Stomach smooth muscle (tissue), 2 donors: ENCODE results near the gene LRRC74A.
A peak's percentile ranks its signal among the peaks of the same experiment; 100 is the strongest.

Experiments used
- H3K27ac ChIP-seq: one replicate; pipeline ENCODE4 v1.7.0; 2013; ENCODE audit warnings: mild to moderate bottlenecking, low read length, inconsistent platforms
- H3K27me3 ChIP-seq, 2 donors: one replicate each; pipeline ENCODE4 v1.7.0; 2013; ENCODE audit warnings: low read length in 2 of 2; ENCODE audit not compliant: insufficient read depth in 2 of 2, control insufficient read depth in 1 of 2
- H3K36me3 ChIP-seq, 2 donors: one replicate each; pipeline ENCODE4 v1.7.0; 2013; ENCODE audit warnings: low read length in 2 of 2; ENCODE audit not compliant: control insufficient read depth in 2 of 2, insufficient read depth in 2 of 2
- H3K4me1 ChIP-seq: one replicate; pipeline ENCODE4 v1.7.0; 2013; ENCODE audit warnings: low read length; ENCODE audit not compliant: control insufficient read depth, insufficient read depth
- H3K4me3 ChIP-seq, 2 donors: one replicate each; pipeline ENCODE4 v1.7.0; 2013; ENCODE audit warnings: low read length in 2 of 2
- H3K9ac ChIP-seq, 2 donors: one replicate each; pipeline ENCODE4 v1.7.0; 2013; ENCODE audit warnings: low read length in 2 of 2, mild to moderate bottlenecking in 1 of 2
- H3K9me3 ChIP-seq, 2 donors: one replicate each; pipeline ENCODE4 v1.7.0; 2013; ENCODE audit warnings: low read length in 2 of 2; ENCODE audit not compliant: control insufficient read depth in 2 of 2
- donor health status: healthy.
- donor health status: Pancreatic carcinoma.

The LRRC74A gene

GRCh38 chr14:76808990-76809389 is 17.2 kb upstream of the LRRC74A start:
- no peaks in the 10 kb centered on the region for H3K9me3 ChIP-seq
- no peak overlapping the region for H3K4me3 ChIP-seq
- H3K4me1 ChIP-seq: peaks cover 12% of the 10 kb centered on the region
- H3K36me3 ChIP-seq: peaks cover 34 to 35% of the 10 kb centered on the region in 2 donors
- no peak overlapping the region for H3K9ac ChIP-seq
- no peak overlapping the region for H3K27ac ChIP-seq
- H3K27me3 ChIP-seq: no peaks in the 10 kb centered on the region

DNA sequence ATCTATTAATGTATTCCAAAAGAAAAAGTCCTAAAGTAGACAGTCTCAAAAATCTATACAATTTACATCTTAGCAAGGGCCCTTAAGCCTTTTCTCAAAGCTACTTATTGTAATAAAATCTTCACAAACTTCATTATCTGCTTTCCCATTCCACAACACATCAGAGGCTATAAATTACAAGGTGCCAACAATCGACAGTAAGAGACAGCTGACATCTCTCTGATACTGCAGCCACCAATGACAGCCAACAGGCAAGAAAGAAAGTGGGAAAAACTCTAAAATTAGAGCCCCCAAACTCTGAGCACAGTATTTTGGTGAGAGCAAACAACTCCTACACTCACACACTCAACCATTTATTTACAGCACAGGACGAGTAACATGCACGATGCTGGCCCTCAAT is 15.7 kb upstream of the LRRC74A start:
- H3K4me3 ChIP-seq: peak overlapping the region in 1 of 2 donors; percentile 61
- no peak overlapping the region for H3K27ac ChIP-seq
- H3K27me3 ChIP-seq: no peaks in the 10 kb centered on the region

DNA sequence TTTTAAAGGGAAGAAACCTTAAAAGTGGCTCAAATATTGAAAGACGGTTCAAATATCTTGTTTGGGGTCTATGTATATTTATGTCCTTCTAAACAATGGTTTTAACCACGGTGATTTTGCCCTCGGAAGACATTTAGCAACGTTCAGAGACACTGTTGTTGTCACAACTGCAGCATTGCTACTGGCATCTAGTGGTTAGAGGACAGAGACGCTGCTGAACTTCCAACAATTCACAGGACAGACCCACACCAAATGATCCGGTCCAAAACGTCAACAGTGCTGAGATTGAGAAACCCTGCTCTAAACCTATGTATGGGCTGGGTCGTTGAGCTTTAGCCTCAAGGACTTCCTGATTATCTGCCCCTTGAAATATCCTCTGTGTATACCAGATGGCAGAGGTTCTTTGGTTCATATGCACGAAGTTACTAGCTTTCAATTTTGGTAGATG is 15.2 kb upstream of the LRRC74A start:
- H3K4me1 ChIP-seq: peaks cover 12% of the 10 kb centered on the region
- peak overlapping the region in 1 of 2 donors; percentile 61 for H3K4me3 ChIP-seq
- H3K27ac ChIP-seq: peak overlapping the region; percentile 11
- peaks cover 22 to 26% of the 10 kb centered on the region in 2 donors for H3K36me3 ChIP-seq
- H3K9me3 ChIP-seq: no peaks in the 10 kb centered on the region
- no peak overlapping the region for H3K9ac ChIP-seq
- no peaks in the 10 kb centered on the region for H3K27me3 ChIP-seq

More for the DNA sequence above, 15.7 kb upstream of the LRRC74A start:
- H3K9ac ChIP-seq: no peak overlapping the region
- peaks cover 12% of the 10 kb centered on the region for H3K4me1 ChIP-seq
- H3K9me3 ChIP-seq: no peaks in the 10 kb centered on the region
- peaks cover 24 to 26% of the 10 kb centered on the region in 2 donors for H3K36me3 ChIP-seq

GRCh38 chr14:76811561-76811960 is 14.6 kb upstream of the LRRC74A start:
- Histone ChIP-seq H3K27me3 (peaks cover 0 to 2% of the 10 kb centered on the region in 2 donors), H3K27ac (no peak overlapping the region), H3K9ac (peak overlapping the region; percentile 61 to 76), H3K4me3 (peak overlapping the region; percentile 66 to 84), H3K4me1 (peaks cover 12% of the 10 kb centered on the region), H3K36me3 (peaks cover 17 to 21% of the 10 kb centered on the region in 2 donors), H3K9me3 (no peaks in the 10 kb centered on the region)

DNA sequence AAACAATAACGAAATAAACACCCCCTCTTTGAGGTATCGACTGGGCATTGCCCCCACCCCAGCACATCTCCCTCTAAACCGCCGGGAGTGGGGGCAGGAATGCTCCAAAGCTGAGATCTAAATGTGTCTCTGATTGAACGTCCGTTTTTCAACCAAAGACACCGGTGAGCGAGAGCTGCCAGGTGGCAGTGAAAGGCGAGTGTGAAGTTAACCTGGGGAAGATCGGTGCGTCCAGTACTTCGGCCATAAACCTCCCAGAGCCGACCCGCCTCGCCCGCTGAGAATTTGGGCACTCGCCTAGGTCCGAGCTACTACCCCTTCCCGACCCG is 14.2 kb upstream of the LRRC74A start:
- H3K4me3 ChIP-seq: peak overlapping the region; percentile 66 to 84
- peaks cover 12 to 16% of the 10 kb centered on the region in 2 donors for H3K36me3 ChIP-seq
- peak overlapping the region; percentile 37 for H3K27ac ChIP-seq
- no peaks in the 10 kb centered on the region for H3K9me3 ChIP-seq
- H3K27me3 ChIP-seq: peaks cover 0 to 2% of the 10 kb centered on the region in 2 donors
- peaks cover 12% of the 10 kb centered on the region for H3K4me1 ChIP-seq
- peak overlapping the region; percentile 61 to 76 for H3K9ac ChIP-seq

DNA sequence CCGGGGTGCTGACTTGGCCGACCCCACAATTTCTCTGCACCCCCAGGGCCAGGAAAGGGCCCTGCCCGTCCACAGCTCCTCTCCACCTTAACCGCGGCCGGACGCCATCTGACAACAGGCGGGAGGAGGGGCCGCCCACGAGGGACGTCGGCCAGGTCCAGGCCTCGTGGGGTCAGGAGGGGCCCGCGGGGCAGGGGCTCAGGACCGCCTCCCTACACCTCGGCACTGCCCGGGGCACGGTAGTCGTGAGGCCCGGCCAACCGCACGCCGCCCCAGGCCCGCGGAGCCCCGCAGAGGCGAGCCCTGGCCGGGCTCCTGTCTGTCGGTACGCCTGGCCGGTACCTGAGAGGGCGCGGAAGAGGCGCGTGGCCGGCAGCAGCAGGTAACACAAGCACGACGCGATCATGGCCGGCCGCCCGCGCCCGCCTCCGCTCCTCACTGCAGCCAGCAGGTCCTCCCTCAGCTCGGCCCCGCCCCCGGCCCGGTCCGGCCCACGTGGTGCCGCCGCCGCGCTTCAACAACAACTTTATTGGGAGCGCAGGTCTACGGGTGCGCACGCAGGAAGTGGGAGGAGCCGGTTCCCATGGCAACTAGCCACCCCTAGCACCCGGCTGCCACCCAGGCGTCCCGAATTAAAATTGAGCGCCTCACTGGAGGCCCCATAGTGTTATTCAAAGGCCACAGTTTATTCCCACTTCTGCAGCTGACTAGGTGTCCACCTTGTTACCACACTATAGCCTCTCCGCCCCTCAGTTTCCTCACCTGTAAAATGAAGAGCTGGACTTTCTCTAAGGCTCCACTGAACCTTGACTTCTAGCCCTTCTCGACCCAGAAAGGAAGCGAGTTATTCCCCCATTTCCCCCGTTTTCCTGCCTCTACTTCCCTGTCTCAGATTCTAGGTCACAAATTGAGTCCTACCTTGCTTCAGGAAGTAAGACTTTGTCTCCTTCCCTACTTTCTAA is 13.5 kb upstream of the LRRC74A start, which contains the start of gene ANGEL1:
Gene ANGEL1, minus strand, starts transcription at position 461 of the 962 bp plus-strand sequence. Its CDS starts 55 bp downstream, at position 406.
- H3K4me3 ChIP-seq: peak within 1 kb of the TSS; percentile 66 to 84
- peaks cover 12% of the 10 kb centered on the region for H3K4me1 ChIP-seq
- peak within 1 kb of the TSS; percentile 37 for H3K27ac ChIP-seq
- no peaks in the 10 kb centered on the region for H3K9me3 ChIP-seq
- peak within 1 kb of the TSS; percentile 61 to 76 for H3K9ac ChIP-seq
- H3K27me3 ChIP-seq: peaks cover 0 to 2% of the 10 kb centered on the region in 2 donors
- H3K36me3 ChIP-seq: peaks cover 7 to 10% of the 10 kb centered on the region in 2 donors

DNA sequence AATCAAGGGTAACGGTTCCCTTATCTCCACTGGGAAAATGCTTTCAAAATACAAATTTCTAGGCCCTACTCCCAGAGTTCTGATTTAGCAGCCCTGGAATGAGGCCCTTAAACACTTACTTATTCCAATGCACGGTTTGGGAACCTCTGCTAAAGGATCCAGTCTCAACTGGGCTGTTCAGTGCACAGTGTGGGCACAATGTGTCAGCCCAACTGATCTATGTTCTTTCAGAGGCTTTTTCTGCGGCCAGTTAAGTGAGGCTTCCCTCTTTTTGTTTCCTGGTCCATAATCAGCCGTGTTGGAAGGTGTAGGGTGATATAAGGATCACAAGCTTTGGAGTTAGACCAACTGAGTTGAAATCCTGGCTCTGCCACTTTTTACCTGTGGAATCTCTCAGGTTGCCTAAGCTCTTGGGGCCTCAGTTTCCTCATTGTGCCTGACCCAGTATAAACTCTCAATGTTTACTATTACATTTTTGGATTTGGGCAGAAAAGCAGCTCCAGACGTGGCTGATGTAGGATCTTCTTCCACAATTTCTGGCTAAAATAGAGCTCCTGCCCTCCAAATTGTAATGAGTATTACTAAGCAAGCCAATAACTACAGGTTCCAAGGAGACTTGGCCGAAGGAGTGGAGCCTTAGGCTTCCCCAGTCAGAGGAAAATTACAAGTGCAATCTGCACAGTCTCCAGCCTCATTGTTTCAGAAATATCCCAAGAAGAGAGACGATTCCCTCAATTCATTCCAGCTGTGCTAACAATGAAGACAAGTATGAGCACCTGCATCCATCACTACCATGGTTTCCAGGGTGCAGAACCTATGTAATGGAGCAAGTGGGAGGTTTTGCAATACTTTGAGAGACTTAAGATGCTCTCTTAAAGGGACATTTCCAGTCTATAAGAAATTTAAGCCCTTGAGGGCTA is 11.2 kb upstream of the LRRC74A start:
- H3K9me3 ChIP-seq: no peaks in the 10 kb centered on the region
- no peak overlapping the region for H3K27ac ChIP-seq
- peaks cover 3 to 4% of the 10 kb centered on the region in 2 donors for H3K27me3 ChIP-seq
- no peak overlapping the region for H3K4me3 ChIP-seq
- H3K36me3 ChIP-seq: no peaks in the 10 kb centered on the region
- peaks cover 12% of the 10 kb centered on the region for H3K4me1 ChIP-seq
- H3K9ac ChIP-seq: no peak overlapping the region

- H3K4me1 ChIP-seq: no peaks in the 10 kb centered on the region
- peaks cover 3 to 4% of the 10 kb centered on the region in 2 donors for H3K27me3 ChIP-seq
- no peak overlapping the region for H3K27ac ChIP-seq
- no peaks in the 10 kb centered on the region for H3K36me3 ChIP-seq
- no peaks in the 10 kb centered on the region for H3K9me3 ChIP-seq
- H3K4me3 ChIP-seq: no peak overlapping the region
- H3K9ac ChIP-seq: no peak overlapping the region
Observed at GRCh38 chr14:76820700-76821099, 5.5 kb upstream of the LRRC74A start.

- H3K27ac ChIP-seq: peak overlapping the region; percentile 41
- H3K9me3 ChIP-seq: no peaks in the 10 kb centered on the region
- H3K4me3 ChIP-seq: peak overlapping the region; percentile 40 to 61
- peak overlapping the region; percentile 39 to 55 for H3K9ac ChIP-seq
- no peaks in the 10 kb centered on the region for H3K36me3 ChIP-seq
- no peaks in the 10 kb centered on the region for H3K27me3 ChIP-seq
- peaks cover 5% of the 10 kb centered on the region for H3K4me1 ChIP-seq
Observed at GRCh38 chr14:76827696-76828296, 1.6 kb downstream of the LRRC74A start.
